ENCODE data around the gene H19.

The H19 gene

DNA sequence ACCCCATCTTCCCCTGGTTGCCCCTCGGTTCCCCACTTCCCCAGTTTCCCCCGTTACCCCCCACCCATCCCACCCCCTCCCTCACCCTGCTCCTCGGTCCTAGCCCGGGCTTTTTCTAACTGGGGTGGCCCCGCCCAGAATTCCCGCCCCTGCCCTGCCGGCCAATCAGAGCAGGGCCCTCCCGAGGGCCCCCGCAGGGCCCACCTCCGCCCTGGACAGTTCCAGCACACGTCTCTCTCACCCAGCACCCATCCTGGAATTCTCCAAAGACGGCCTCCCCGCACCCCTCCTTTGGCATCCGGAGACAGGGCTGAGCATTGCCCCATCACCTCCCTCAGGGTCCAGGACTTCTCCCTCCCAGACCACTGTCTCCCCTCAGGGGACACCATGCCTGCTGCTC is at the start of gene H19:
Gene H19 (minus strand): TSS at position 88 of the 400 bp plus-strand sequence.
- no peak for DNase-seq (ENCODE audit: low spot score)

DNA sequence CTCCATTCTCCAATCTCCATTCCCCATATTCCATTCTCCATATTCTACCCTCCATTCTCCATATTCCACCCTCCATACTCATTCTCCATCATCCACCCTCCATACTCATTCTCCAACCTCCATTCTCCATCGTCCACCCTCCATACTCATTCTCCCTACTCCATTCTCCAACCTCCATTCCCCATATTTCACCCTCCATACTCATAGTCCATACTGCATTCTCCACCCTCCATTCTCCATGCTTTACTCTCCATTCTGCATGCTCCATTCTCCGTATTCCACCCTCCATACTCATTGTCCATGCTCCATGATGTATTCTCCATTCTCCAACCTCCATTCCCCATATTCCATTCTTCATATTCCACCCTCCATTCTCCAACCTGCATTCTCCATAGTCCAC is 44.3 kb upstream of the H19 start:
- no peak for DNase-seq (ENCODE audit: low spot score)

DNA sequence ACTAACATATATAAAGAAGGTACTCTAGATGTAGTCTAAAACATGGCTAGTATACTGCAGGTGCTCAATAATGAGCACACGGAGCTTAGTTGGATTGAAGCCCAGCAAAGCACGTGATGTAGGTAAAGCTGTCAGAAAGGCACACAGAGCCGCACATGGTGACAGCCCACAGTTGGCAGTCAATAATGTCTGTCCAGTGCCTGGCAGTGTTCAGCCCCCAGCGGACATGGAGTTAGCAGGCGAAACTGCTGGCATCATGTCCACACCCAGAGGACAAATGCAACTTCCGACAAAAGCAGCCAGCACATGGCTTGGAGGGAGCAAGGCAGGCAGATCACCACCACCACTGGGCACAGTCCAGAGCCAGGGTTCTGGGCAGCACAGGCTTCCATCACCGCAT is 43.5 kb upstream of the H19 start:
- no peak for DNase-seq (ENCODE audit: low spot score)

DNA sequence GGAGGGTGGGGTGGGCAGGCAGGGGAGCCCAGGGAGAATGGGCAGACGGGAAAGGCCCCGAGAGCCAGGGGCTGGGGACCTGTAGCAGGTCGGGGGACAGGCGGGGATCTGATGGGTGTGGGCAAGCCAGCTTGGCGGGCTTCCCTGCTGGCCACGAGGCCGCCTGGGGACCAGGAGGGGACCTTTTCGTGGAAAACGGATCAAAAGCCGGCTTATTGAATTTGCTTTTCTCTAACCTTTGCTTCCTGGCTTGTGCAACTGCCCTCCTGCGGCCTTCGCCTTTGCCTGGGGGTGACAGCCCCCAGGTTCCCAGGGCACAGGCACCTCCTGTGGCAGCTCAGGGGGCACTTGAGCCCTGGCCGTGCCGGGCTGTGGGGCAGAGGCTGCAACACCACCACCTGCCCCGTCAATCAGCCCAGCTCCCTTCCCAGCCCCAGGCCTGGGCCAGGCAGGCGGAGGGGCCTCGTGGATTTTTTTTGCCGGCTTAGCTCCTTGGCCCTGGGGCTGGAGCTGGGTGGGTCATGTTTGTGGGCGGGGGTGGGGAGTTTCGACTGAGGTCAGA is 41.6 kb upstream of the H19 start:
- DNase-seq (ENCODE audit: low spot score): no peak

DNA sequence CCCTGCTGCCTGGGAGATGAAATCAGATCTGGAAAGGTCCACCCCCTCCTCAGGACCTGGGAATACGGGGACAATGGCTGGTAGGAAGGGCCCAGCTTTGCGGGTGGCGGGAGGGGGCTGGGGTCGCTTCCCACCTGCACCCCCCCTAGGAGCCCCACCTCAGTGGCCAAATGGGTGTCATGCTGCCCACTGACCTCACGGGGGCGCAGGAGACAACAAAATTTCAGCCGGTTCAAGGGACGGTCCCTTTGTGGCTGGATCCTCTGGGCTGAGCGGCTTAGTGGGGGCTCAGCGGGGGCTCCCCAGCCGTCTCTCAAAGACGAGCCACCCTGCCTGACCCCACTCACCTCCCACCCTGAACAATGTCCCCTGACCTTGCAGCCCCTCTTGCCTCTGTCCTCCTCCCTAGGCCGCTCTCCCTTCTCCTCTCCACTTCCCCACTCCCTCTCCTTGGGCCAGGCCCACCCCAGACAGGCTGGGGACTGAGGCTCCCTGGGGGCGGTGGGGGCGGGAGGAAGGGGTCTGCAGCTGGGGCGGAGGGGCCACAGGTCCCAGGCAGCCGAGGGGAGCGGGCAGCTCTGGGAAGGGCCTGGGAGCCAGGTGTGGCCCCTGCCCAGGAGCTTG is 39.3 kb upstream of the H19 start:
- DNase-seq (ENCODE audit: low spot score): no peak

DNA sequence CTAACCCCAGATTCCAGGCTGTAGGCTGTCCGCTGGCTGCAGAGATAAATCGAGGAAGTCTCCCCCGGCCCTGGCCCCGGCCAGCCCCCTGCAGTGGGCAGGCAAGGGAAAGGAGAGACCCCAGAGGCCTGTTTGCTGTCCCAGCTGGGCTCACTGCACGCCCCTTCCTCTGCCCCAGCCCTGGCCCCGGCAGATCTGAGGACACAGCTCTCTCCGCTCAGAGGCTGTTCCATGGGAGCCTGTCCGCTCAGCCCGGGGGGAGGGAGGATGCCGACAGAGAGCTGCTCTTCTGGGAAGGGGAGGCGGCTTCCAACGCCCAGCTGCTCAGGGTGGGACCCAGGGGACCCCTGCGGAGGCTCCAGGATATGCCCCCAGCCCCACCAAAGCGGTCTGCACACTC is 37.7 kb upstream of the H19 start:
- DNase-seq (ENCODE audit: low spot score): no peak

DNA sequence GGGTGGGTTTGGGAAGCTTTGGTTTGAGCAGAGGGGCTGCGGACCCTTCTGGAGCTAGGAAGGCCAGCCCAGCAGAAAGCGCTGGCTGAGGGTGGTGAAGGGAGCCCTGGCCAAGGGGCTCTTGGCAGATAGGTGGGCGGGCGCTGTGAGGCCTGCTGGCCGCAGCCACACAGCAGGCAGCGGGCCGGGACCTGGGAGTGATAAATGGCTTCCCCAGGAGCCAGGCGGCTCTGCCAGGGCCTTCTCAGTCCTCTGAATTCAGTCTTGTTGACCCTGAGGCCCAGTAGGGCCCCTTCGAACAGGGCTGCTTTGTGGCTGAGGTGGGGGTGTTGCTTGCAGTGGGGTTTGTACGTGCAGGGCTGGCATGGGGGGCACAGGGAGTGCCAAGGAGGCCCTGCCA is 33.4 kb upstream of the H19 start:
- no peak for DNase-seq (ENCODE audit: low spot score)

DNA sequence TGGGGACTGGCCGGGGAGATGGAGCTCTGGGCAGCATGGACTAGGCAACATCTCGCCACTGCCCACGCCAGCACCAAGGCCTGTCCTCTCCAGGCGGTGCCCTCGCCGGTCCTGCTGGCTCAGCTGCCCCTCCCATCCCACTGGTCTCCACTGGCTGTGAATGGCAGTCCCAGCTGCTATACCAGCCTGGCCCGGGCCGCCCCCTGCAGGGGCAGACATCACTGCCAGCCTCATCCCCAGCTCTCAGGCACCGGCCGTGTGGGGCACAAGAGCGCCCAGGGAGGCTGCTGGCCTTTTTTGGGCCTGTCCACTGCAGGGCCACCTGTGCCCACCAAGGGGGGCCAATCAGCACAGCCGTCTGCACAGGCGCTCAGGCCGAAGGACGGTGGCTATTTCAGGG is 30.1 kb upstream of the H19 start:
- DNase-seq (ENCODE audit: low spot score): no peak

DNA sequence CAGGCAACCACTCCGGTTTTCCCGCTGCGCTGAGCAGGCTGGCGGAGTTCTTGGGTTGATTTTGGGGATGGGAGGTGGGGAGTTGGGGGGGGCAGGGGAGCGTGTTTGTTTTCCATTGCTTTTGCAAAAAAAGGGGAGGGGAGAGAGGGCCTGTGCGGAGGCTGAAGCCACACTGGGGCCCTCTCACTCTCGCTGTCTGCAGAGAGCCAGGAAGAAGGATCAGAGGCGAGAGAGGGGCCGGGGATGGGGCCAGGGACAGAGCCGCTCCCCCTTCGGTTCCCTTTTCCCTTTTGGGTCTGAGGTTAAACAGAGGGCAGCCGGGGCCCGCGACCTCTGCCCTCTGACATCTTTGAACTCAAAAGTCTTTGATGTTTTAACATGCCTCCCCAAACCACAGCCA is 17.4 kb upstream of the H19 start:
- DNase-seq (ENCODE audit: low spot score): no peak

DNA sequence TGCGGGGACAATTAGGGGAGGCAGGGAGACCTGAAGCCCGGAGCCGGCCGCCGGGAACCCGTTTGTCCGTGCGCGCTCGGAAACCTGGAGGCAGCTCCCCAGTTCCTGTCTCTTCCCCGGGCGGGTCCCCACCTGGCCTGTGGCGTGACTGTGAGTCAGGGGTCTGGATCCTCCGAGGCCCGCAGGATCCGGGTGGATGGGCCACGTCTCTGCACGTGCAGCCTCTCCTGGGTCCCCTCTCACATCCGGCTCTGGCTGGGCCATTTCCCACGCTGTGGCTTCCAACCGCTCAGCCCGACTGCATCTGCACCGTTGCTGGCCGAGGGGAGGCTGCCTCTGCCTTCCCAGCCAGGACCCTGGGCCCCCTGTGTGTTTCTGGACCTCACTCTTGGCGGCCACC is 14.8 kb upstream of the H19 start:
- DNase-seq (ENCODE audit: low spot score): no peak

DNA sequence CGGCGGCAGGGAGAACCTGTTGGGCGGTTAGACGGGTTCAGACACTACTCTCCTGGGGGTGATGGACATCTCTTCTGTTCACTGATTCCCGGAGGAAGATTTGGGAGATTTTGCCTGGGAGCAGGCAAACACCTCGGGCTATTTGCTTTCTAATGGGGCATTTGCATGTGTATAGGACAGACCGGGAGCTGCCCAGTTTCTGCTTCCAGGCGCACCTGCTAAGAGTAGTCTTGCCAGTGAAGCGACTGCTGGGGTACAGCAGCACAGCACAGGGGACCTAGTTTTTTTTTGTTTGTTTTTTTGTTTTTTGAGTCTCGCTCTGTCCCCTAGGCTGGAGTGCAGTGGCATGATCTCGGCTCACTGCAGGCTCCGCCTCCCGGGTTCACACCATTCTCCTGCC is 6.8 kb upstream of the H19 start:
- DNase-seq (ENCODE audit: low spot score): no peak

DNA sequence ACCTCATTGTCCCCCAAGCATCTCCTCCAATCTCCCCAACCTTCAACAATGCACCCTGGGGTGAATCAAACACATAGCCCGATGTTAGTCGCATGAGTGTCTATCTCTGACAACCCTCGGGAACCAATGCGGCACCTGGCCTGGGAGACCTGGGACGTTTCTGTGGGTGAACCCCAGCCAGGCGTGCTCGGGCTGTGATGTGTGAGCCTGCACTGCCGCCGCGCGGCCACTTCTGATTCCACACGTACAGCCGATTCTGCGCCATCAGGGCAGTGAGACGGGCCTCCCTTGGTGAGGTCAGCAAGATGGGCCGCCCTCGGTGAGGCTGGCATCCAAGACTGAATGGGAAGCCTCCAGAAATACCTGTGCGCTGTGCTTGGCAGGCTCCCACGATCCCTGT is 5.2 kb upstream of the H19 start:
- no peak for DNase-seq (ENCODE audit: low spot score)

DNA sequence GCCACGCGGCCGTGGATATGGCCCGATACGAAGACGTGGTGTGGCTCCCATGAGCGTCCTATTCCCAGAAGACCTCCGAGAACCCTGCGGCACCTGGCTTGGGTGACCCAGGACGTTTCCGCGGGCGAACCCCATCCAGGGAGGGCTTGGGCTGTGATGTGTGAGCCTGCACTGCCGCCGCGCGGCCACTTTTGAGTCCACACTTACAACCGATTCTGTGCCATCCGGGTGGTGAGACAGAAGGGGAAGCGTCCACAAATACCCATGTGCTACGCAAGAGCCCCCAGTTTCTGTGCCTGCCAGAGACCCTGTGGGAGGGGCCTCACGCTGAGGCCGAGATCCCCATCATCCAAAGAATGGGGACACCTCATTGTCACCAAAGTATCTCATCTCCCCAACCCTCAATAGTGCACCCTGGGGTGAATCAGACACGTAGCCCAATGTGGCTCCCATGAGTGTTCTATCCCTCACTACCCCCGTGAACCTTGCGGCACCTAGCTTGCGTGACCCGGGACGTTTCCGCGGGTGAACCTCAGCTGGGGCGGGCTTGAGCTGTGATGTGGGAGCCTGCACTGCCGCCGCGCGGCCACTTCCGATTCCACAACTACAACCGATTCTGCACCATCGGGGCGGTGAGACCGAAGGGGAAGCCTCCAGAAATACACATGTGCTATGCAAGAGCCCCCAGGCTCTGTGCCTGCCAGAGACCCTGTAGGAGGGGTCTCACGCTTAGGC is 4.6 kb upstream of the H19 start:
- DNase-seq (ENCODE audit: low spot score): no peak

DNA sequence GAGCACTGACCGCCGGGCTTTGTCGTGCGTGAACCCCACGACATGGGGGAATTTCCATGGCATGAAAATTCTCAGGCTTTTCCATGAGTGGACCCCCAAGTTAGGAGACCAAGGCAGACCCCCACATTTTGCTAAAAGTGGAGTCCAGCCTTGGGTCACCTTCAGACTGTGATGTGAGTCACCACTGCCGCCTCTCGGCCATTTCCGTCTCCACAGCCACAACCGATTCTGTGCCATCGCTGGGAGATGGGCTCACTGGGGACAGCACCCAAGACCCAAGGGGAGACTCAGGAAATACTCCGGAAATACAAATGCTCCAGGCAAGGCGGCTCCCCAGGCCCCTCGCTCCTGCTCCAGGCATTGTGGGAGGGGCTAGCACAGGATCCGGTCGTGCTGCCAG is 1.2 kb upstream of the H19 start:
- no peak for DNase-seq (ENCODE audit: low spot score)

DNA sequence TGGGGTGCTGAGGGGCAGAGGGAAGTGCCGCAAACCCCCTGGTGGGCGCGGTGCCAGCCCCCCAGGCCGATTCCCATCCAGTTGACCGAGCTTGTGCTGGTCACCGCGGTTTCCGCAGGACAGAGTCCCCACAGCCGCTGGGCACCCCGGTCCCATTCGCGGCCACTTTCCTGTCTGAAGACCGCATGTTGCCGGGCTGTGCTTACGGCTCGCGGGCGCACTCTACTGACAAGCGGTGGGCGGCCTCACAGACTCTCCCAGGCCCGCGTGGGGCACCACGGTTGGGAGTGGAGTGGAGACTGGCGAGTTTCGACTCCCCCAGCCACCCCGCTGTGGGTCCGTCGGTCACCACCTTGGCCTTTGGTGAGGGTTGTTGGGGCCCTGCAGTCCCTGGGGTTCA is 648 bp upstream of the H19 start:
- no peak for DNase-seq (ENCODE audit: low spot score)

DNA sequence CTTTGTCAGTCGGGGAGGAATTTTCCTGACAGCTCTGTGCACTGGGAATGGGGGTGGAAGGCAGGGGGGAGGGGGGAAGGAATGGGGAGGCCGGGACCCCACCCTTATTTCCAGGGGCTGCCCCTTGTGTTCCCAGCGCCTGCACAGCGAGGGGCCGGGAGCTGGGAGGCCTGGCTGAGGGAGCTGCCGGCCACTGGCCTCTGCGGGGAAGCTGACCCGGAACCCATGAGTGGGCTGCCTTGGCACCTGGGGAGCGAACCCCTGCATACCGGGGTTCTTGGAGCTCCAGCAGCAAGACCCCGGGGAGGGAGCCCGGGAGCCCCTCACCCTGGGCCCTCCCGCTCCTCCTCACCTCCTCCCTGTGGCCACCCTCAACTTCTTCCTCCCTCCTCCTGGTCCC is 3.5 kb downstream of the H19 start:
- DNase-seq (ENCODE audit: low spot score): no peak

DNA sequence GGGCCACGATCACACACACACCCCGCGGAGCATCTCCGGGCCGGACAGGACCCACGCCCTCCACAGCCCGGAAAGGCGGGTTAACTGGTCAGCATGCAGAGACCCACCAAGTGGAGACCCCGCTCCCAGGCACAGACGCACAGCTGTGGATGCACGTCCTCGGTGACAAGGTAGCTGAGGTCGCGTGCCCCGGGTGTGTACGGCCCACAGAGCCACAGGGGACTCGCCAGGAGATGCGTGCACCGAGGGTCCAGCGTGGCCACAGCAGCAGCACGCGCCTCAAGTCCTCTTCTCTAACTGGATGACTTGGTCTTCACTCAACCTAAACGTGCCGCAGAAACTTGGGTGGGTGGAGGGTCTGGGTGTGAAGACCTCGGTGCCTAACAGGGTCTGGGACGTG is 5.5 kb downstream of the H19 start:
- no peak for DNase-seq (ENCODE audit: low spot score)

DNA sequence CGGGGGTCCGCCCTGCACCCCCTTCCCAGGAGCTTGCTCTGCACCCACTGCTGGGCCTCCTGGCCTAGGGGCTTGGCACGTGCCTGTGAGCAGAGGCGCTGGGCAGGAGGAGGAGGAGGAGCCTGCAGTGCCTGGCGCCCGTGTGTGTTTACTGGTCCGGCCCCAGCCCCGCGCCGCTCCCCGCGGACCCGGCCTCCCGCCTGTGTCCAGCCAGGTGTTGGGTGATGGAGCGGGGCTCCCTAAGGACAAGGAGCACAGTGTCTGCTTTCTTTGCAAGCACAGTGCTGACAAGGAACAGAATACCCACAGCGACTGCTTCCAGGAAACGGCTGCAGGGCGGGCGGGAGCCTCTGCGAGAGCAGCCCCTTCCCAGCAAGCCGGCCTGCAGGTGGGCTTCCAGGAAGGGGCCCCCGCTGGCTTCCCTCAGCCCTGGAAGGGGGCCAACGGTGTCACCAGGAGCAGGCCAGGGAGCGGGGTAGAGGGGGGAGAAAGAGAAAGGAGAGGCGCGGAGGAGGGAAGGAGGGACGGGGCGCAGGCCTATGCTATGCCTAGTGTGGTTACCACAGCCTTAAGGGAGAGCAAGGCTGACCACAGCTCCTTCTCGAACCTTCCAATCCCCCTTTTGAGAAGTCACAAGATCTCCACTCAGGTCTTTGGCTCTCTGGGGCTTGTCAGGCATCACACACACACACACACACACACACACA is 6.6 kb downstream of the H19 start:
- DNase-seq (ENCODE audit: low spot score): no peak

DNA sequence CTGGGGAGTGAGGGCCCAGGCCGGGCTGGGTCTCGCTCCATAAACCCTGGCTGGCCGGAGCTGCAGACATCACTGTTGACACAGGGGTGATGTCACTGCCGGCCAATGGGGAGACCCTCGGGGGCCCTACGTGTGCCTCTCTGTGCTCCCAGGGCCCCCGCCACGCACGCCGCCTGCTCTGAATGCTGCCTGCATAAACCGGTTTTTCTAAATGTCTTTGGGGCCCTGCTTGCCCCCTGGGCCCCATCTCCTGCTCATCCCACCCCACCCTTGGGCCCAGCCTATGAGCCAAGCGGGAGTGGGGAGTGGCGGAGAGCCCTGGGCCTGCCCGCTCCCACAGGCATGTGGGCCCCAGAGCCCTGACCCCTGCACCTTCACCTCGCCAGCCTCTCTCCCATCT is 7.7 kb downstream of the H19 start:
- DNase-seq (ENCODE audit: low spot score): no peak

DNA sequence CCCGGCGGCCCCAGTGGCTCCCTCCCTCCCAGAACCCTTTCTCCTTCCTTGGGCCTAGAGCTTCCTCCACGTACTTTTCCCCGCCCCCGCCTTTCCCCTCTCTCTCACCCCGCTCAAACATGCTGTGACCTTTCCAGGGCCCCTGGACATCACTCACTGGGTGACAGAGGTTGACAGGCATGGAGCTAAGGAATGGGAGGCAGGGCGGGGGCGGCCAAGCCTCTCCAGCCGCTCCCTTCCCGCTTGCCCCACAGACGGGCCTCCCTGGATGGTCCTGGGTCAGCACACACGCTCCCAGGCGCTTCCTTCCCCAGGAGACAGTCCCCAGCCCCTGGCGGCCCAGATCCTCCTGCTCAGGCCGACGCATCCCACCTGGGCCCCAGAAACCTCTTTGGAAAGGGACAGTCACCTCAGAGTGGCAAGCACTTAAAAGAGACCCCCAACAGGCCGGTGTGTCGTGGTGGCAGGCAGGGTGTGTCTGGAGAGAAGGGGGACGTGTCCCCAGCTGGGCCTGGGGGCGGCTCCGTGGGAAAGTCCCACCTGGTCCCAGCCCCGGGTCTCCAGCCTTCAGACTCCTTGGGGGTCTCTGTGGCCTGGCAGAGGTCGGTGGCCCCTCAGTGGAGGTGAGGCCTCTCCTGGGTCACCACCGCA is 8.8 kb downstream of the H19 start:
- no peak for DNase-seq (ENCODE audit: low spot score)

DNA sequence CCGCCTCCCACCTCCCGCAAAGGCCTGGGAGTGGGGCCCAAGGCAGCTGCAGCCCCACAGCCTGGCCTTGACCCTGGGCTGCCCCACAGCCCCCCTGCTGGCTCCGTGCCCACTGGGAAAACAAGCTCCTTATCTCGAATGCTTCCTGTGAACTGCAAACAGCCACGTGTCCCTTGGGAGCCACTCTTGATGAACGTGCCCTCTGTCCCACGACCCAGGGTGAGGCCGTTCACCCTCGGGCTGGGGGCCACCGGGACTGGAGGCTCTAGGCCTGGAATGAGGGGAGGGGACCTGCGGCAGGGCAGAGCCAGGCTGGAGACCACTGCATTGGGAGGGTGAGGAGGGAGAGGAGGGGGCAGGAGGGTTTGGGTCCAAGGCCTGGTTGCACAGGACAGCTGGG is 9.5 kb downstream of the H19 start:
- no peak for DNase-seq (ENCODE audit: low spot score)

DNA sequence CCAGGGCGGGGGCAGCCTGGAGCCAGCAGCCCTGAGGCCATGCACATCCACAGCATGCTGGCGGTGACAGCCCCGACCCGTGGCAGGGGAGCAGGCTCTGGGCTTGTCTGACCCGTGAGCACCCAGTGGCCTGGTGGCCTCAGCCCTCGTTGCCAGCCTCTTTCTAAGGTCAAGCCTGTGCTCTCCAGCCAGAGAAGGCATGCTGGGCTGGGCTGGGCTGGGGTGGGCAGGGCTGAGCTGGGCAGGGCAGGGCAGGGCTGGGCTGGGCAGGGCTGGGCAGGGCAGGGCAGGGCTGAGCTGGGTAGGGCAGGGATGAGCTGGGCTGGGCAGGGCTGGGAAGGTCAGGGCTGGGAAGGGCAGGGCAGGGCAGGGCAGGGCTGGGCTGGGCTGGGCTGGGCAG is 10.6 kb downstream of the H19 start:
- no peak for DNase-seq (ENCODE audit: low spot score)

DNA sequence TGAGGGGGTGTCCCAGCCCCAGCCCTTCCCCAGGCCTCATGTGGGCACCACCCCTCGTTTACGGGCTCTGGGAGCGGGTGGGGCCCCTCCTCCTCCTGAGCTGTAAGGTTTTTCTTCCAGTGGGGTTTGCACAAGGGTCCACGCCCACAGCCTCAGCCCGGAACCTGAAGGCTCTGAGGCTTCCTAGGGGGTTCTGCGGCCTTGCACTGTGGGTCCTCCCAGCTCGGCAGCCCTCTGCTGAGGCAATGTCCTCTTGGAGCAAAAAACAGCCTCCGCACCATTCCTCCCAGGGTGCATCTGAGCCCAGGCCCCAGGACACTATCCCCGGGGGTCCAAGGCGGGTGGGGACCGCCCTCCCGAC is 14.1 kb downstream of the H19 start:
- no peak for DNase-seq (ENCODE audit: low spot score)
